Measurements from ENCODE around the gene RNF25. TPM values are rescaled to one million over a fixed set of nuclear protein-coding genes. Genes with fewer than 3 reads are reported as not detected.
"Not testable (repeated sequence)": the region's sequence is repeated elsewhere in the genome, so short reads cannot be mapped to it uniquely, and the experiment has no call there.

RNF25 gene
- total RNA-seq, 1 donor from 2014 or later, result 21.2 TPM

GRCh38 chr2:218687400-218688060 lies 15.7 kb upstream of the RNF25 start:
- intact Hi-C loops (cut with micrococcal nuclease), result not testable (repeated sequence)

DNA sequence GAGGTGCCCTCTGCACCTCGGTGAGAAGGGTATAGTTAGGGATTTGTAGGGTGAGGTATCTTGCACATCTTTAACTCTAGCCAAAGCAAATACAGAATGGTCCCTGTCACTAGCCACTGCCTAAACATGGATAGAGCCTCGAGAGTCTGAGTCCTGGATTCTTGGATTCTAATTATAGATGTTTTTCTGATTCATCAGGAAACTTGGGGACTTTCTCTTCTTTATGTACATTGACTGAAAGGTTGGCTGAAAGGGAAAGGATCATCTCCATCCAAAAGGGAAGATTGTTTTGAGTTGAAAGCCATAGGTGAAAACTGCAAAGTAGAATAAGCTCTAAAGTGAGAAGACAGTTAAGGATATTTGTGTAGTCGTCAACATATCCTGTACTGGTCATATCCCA lies 8.3 kb upstream of the RNF25 start:
- intact Hi-C loops (cut with micrococcal nuclease), result no loop called here

DNA sequence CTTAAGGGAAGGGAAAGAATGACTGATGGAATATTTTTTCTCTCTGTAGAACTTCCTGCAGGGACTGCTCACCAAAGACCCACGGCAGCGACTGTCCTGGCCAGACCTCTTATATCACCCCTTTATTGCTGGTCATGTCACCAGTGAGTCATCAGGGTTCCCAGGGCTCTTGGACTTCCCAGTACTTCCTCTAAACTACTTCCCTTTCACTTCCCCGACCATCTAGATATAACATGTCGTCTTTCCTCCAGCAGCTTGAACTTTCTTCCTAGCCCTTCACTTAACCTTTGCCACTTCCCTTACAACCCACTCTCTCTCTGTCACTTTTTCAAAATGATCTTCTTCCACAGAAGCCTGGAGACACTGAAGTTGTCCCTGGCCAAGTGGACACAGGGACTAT lies 7.3 kb upstream of the RNF25 start:
- intact Hi-C loops (cut with micrococcal nuclease), result no loop called here

DNA sequence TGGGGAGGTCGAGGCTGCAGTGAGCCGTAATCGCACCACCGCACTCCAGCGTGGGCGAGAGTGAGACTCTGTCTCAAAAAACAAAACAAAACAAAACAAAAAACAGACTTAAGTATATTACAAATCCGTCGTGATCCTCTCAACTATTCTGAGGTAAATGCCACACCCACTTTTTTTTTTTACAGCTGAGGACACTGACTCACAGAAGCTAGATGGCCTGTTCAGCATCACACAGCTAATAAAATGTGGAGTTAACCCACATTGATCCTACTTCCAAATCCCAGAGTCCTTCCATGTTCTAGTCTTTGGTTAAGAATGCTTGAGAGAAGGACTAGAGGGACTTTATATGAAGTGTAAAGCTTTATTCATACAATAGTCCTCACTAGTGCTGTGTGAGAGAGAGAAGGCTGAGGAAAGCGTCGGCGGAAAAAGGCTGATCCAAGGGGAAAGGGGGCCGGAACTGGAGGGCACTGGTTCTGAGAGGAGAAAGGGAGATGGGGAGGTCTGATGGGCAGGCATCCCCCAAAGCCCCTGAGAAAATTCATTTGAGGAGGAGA lies 627 bp downstream of the RNF25 start:
- intact Hi-C loops (cut with micrococcal nuclease), result loop anchor here (1.0 to 5.0 kb wide), 2 partner anchors 103 to 536 kb away; partner anchors contain the start of genes CNOT9, USP37 and ZFAND2B

- intact Hi-C loops (cut with micrococcal nuclease), result no loop called here
Observed at GRCh38 chr2:218664653-218665052, 7.1 kb downstream of the RNF25 start.

DNA sequence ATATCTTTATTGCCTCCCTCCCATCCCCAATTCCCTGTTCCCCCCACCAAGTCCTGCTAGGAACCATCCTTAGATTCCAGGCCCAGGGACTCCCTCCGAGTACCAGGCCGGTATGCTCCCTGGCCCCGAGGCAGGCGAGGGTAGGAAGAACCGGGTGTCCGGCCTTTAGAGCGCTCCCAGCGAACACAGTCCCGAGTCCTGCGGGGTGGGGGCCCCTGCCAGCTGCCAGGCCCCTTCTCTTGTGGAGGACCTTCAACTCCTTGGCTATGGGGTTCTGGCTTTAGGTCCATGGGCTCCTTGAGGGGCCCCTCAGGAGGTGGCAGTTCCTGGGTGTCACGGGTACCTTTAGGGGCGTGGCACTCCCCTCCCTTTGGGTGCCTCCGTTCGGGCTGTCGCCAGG lies 7.9 kb downstream of the RNF25 start:
- intact Hi-C loops (cut with micrococcal nuclease), result no loop called here

- intact Hi-C loops (cut with micrococcal nuclease), result no loop called here
Observed at GRCh38 chr2:218662827-218663226, 9.0 kb downstream of the RNF25 start.

DNA sequence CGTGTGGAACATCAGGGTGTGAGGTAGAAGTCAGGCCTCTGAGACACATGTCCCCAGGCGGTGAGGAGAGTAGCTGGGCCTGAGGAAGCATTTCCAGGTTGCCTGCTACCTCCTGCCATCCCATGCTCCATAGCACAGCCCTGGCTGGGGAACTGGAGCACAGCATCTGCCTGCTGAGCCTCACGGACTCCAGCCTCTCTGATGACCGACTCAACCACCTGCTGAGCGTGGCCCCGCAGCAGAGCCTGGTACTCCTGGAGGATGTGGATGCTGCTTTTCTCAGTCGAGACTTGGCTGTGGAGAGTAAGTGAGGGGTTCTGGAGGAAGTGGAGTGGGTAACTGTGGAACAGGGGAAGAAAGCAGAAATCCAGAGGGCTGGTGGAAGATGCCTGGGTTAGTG lies 9.4 kb downstream of the RNF25 start:
- intact Hi-C loops (cut with micrococcal nuclease), result no loop called here

- intact Hi-C loops (cut with micrococcal nuclease), result loop anchor here (1.0 to 2.0 kb wide), 8 partner anchors 12 to 390 kb away; partner anchors contain the start of genes AAMP, CNOT9, PNKD and RNF25
Observed at GRCh38 chr2:218659988-218660358, 11.8 kb downstream of the RNF25 start.

DNA sequence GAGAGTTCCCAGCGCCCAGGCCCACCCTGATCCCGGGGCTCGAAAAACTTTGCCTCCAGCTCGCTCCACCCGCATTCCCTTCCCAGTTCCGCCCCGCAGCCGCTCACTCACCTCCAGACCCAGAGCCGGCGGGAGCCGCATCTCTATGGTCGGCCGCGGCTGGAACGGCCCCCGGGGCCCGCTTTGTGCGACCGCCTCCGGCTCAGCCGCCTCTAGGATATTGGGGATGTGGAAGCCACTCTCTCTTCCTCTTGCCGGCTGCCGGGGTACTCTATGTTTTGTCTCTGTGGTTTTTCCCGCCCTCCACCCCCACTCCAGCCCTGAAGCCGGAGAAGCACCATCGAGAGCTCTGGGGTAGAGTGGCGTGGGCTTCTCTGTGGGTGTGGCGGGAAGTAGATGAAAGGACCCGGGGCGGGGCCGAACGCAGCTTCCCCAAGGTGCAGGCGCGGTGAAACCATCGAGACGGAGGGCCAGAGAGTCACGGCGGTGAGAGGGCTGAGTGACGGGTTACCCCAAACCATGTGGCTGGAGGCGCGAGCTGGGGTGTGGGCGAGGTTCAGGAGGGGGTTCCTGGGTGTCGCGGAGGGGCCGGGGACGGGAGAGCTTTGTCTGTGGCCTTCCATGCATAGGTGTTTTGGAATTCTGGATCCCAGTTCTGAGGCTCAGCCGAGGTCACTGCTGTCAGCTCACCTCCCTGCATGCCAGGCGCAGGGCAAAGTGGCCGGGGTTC lies 12.4 kb downstream of the RNF25 start, which contains the start of the genes BCS1L and ZNF142:
Gene BCS1L (plus strand): TSS at position 426 of the 730 bp plus-strand sequence. CDS start 1,305 bp downstream, outside the sequence.
Gene ZNF142 (minus strand): TSS at position 366 of the 730 bp plus-strand sequence. CDS start 3,194 bp downstream, outside the sequence.
- intact Hi-C loops (cut with micrococcal nuclease), result loop anchor here (1.0 to 2.0 kb wide), 8 partner anchors 13 to 389 kb away; partner anchors contain the start of genes AAMP, CNOT9, PNKD and RNF25

DNA sequence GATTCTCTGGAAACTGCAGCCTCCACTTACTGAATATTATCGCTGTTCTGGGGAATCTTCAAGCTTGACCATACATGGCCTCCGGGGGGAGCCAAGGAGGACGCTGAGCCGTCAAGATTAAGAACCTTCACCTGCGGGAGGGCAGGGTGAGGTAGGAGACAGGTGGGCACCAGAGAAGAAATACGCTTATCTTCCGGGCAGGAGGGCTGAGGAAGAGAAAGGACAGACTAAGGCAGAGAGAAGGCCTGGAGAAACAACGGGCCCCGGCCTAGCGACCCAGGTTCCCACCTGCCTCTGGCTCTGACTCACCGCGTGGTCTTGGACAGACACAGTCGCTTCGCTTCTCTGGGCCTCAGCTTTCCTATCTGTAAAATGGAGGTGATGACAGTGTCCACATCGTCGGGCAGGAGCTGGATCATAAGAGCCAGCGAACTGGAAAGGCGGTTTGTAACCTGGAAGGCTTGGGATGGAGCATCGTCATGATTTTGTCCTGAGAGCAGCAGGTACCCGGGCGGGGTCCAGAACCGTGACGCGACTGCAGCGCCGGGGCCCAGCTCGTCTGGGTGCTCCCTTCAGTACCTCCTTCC lies 13.0 kb downstream of the RNF25 start:
- intact Hi-C loops (cut with micrococcal nuclease), result loop anchor here (1.0 to 2.0 kb wide), 8 partner anchors 14 to 388 kb away; partner anchors contain the start of genes AAMP, CNOT9, PNKD and RNF25

DNA sequence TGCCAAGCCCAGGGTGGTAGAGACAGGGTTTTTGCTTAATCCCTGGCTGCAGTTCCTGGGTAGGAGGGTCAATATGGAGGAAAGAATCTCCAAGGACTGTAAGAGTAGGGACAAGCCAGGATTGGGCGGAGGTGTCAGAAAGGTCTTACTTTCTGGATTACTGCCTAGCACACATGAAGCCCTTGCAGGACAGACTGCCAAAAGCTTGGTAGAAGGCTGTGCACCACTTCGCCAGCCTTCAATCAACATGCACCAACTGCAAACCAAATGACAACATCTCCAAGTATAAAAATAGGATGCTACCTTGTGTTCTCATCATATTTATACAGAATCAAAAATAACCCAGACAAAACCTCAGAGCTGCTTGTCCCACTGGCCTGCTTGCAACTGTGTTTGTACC lies 16.1 kb downstream of the RNF25 start:
- intact Hi-C loops (cut with micrococcal nuclease), result no loop called here

DNA sequence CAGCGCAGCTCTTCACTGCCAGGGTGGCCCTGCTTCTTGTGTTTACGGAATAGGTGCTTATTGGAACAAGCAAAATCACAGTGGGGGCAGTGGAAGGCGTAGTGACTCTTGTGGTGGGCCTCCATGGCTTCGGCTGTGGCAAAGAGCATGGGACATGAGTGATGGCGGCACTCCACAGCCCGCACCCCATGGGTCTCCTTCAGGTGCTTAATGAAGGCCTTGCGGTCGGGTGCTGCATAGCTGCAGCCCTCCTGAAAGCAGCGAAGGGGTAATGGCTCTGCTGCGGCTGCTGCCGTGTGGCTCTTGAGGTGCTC lies 23.1 kb downstream of the RNF25 start:
- intact Hi-C loops (cut with micrococcal nuclease), result loop anchor here (1.0 to 2.0 kb wide), 3 partner anchors 199 to 356 kb away; partner anchors contain the start of gene TMBIM1

DNA sequence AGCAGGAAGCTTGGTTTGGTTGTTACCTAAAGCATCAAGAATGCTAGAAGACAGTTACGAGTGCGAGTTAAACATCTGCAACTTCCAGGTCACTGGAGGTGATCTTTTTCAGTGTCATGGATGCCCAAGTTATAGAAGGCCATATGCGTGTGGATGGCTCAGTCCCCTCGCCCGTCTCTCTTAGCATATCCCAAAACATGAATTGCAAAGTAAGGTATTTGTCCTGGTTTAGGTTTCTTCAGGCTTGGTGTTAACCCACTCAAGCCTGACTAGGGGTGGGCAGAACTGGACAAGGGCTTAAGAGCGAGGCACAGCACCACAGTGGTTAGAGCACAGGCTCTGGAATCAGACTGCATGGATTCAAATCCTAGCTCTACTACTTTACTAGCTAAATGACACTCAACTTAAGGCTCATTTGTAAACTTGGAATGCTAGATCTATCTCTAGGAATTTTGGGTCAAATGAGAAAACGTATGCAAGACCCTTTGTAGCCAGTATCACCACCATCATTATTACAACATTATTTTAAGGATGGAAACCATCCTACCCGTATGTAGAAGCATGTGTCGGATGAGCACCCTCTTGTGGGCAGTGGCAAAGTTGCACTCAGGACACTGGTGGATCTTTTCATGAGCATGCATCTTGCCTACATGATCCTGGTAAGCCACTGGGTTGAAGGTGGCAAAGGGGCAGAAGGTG lies 23.6 kb downstream of the RNF25 start:
- intact Hi-C loops (cut with micrococcal nuclease), result loop anchor here (1.0 to 2.0 kb wide), 3 partner anchors 199 to 355 kb away; partner anchors contain the start of gene TMBIM1

DNA sequence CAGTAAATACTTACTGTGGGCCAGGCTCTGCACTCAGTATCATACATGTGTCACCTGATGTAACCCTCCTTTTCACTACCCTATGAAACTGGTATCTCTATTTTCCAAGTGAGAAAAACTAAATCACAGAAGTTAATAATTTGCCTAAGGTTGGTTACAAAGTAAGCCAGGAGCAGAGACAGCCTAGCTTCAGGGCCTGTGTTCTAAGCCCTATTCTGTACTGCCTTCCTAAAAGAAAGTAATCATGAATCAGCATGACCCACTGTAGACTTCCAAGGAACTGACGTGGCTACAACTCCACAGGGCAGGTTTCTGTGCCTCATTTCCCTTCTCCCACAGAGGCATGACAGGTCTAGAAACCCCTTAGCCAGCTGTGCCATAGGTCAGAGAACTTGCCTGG lies 26.7 kb downstream of the RNF25 start:
- intact Hi-C loops (cut with micrococcal nuclease), result no loop called here

- intact Hi-C loops (cut with micrococcal nuclease), result no loop called here
Observed at GRCh38 chr2:218644721-218645120, 27.1 kb downstream of the RNF25 start.

- intact Hi-C loops (cut with micrococcal nuclease), result no loop called here
Observed at GRCh38 chr2:218643751-218644310, 28.0 kb downstream of the RNF25 start.

DNA sequence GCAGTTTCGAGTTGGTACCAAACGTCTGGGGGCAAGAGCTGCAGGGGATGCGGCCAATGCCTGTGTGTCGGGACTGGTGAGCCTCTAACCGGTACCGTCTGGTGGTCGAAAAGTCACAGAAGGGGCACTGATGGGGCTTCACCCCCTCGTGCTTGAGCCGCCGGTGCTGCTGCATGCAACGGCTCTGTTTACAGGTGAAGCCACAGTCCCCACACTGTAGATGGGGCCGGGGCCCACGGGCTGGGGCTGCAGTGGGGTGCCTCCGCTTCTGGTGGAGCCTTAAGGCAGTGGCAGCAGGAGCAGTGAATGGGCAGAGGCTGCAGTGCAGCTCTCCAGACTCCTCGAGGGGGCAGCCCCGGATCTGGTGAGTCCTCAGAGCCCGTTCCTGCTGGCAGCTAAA lies 29.0 kb downstream of the RNF25 start:
- intact Hi-C loops (cut with micrococcal nuclease), result no loop called here

- intact Hi-C loops (cut with micrococcal nuclease), result no loop called here
Observed at GRCh38 chr2:218642121-218642656, 29.6 kb downstream of the RNF25 start.

GRCh38 chr2:218638372-218638771 lies 33.4 kb downstream of the RNF25 start:
- intact Hi-C loops (cut with micrococcal nuclease), result no loop called here
